BE2C (cell line): ENCODE results near the gene RACGAP1. TPM values are rescaled to one million over a fixed set of nuclear protein-coding genes. Genes with fewer than 3 reads are reported as not detected.

ENCODE experiments used
- DNase-seq: peaks from one replicate; pipeline ENCODE4 v3.0.0-alpha.2; 2020
- H3K27me3 ChIP-seq: fragments of 250-450 bp; sonication (Bioruptor Pico); 2 replicates; pipeline ENCODE4 v1.5.1; 2020; ENCODE audit warnings: mild to moderate bottlenecking
- H3K36me3 ChIP-seq: fragments of 250-450 bp; sonication (Bioruptor Pico); 2 replicates; pipeline ENCODE4 v1.5.1; 2020; ENCODE audit warnings: mild to moderate bottlenecking
- H3K4me1 ChIP-seq: fragments of 250-450 bp; sonication (Bioruptor Pico); 2 replicates; pipeline ENCODE4 v1.5.1; 2020
- H3K4me3 ChIP-seq: 2 replicates; pipeline ENCODE4 v1.5.1; 2011; ENCODE audit warnings: low read depth, low read length
- H3K9me3 ChIP-seq: fragments of 250-450 bp; sonication (Bioruptor Pico); 2 replicates; pipeline ENCODE4 v1.5.1; 2020
- polyA plus RNA-seq: library from polyadenylated mRNA; unstranded; fragments of >200 nt; gene quantifications from one replicate; pipeline ENCODE4 v1.2.1, GENCODE V29; 2012; ENCODE audit warnings: low read depth, missing spikeins; ENCODE audit not compliant: insufficient read length, insufficient read depth
- TF ChIP-seq, protein P1 (sequence below): IDR thresholded peaks from 2 replicates; pipeline ENCODE4 v1.5.1; 2012; ENCODE audit warnings: mild to moderate bottlenecking, low read depth, low read length

The RACGAP1 gene
- polyA plus RNA-seq = 55.2 TPM

GRCh38 chr12:50025187-50026059 is at the start of gene RACGAP1:
RACGAP1 (minus strand) TSS chr12:50025494; CDS start chr12:50016715, 8,779 bp downstream.
- Histone ChIP-seq H3K4me1 (peaks cover 19% of the 10 kb centered on the region; the same call in 1 of the 2 replicates), H3K4me3 (peak within 1 kb of the TSS; percentile 83), H3K9me3 (no peaks in the 10 kb centered on the region), H3K36me3 (peaks cover 24% of the 10 kb centered on the region), H3K27me3 (no peaks in the 10 kb centered on the region)
- peak; percentile 97 for DNase-seq
- TF ChIP-seq, protein P1, sequence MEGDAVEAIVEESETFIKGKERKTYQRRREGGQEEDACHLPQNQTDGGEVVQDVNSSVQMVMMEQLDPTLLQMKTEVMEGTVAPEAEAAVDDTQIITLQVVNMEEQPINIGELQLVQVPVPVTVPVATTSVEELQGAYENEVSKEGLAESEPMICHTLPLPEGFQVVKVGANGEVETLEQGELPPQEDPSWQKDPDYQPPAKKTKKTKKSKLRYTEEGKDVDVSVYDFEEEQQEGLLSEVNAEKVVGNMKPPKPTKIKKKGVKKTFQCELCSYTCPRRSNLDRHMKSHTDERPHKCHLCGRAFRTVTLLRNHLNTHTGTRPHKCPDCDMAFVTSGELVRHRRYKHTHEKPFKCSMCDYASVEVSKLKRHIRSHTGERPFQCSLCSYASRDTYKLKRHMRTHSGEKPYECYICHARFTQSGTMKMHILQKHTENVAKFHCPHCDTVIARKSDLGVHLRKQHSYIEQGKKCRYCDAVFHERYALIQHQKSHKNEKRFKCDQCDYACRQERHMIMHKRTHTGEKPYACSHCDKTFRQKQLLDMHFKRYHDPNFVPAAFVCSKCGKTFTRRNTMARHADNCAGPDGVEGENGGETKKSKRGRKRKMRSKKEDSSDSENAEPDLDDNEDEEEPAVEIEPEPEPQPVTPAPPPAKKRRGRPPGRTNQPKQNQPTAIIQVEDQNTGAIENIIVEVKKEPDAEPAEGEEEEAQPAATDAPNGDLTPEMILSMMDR = no peak

- DNase-seq = no peak
- H3K36me3 ChIP-seq = peaks cover 21% of the 10 kb centered on the region
- no peak overlapping the region for H3K4me3 ChIP-seq
- H3K27me3 ChIP-seq = no peaks in the 10 kb centered on the region
- H3K9me3 ChIP-seq = no peaks in the 10 kb centered on the region
- H3K4me1 ChIP-seq = peaks cover 6% of the 10 kb centered on the region
- TF ChIP-seq, protein P1 = no peak
Measured at GRCh38 chr12:50073712-50074111, 48.4 kb upstream of the RACGAP1 start.

DNA sequence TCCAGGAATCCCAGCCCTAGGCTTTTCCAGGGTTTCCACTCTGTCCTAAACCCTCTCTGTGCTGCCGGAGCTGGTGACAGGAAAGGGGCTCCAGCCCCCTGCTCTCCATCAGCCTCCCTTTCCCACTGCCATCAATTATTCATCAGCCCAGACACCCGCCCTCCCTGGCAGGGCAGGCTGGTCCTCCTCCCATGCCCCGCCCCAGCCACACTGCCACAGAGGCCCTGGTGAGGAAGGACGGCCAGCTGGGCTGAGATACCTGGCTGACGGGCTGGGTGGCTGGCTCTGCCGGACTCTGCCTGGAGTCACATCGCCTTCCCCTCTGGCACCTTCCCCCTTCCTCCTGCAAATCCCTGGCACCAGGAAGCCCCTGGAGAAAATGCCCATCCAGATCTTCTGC is 47.9 kb upstream of the RACGAP1 start:
- DNase-seq = no peak
- TF ChIP-seq, protein P1 = no peak
- peaks cover 6% of the 10 kb centered on the region for H3K4me1 ChIP-seq
- H3K9me3 ChIP-seq = no peaks in the 10 kb centered on the region
- H3K27me3 ChIP-seq = no peaks in the 10 kb centered on the region
- H3K36me3 ChIP-seq = peaks cover 21% of the 10 kb centered on the region
- H3K4me3 ChIP-seq = no peak overlapping the region

DNA sequence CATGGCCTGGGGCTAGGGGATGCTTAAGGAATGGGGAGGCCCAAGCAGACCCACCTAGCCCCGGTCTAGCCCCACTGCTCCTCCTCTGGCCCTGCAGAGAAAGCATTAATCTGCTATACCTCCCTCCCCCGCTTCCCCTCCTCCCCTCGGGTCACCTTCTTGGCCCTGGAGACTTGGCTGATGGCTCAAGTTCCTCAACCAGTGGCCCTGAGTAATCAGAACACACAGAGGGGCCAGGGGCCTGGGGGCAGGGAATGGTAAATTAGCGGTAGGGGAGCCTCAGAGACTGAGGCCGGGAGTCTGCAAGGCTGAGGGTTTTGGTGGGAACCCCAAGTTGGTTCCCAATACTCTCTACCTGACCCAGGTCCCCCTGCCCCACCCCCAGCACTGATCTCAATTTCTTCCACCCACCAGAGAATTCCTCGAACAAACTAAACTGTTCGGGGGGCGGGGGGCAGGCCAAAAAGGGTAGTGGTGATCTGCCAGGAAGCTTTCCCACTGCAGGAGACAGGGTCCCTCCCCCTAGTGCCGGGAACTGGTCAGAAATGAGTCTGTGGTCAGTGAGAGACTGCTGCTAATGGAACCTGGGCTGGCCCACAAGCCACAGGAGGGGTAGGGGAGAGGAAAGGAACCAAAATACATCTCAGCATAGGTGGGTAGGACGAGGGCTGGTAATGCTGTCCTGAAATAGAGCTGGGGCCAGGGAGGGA is 47.1 kb upstream of the RACGAP1 start:
- H3K9me3 ChIP-seq = no peaks in the 10 kb centered on the region
- peaks cover 6% of the 10 kb centered on the region for H3K4me1 ChIP-seq
- no peaks in the 10 kb centered on the region for H3K27me3 ChIP-seq
- TF ChIP-seq, protein P1 = no peak
- peaks cover 25% of the 10 kb centered on the region for H3K36me3 ChIP-seq
- no peak for DNase-seq
- no peak overlapping the region for H3K4me3 ChIP-seq

- no peak overlapping the region for H3K4me3 ChIP-seq
- DNase-seq = peak; percentile 84
- TF ChIP-seq, protein P1 = peak; percentile 97
- no peaks in the 10 kb centered on the region for H3K27me3 ChIP-seq
- H3K4me1 ChIP-seq = peaks cover 6% of the 10 kb centered on the region
- no peaks in the 10 kb centered on the region for H3K9me3 ChIP-seq
- H3K36me3 ChIP-seq = peaks cover 28% of the 10 kb centered on the region
Measured at GRCh38 chr12:50070314-50071060, 45.2 kb upstream of the RACGAP1 start.
